ENCODE results near the gene CUL3.

- TF ChIP-seq CTCF (IDR thresholded peaks at IDR 0.05), result no peak
- TF ChIP-seq POLR2A (IDR thresholded peaks at IDR 0.05), result no peak
Measured at GRCh38 chr2:224572338-224572737, 12.8 kb downstream of the CUL3 start.

All from gastroesophageal sphincter (tissue), 3 donors.